Brain microvascular endothelial cell (primary cell): ENCODE results near the gene SLC7A7.
"Not testable (repeated sequence)": the region's sequence is repeated elsewhere in the genome, so short reads cannot be mapped to it uniquely, and the experiment has no call there.

Source experiments
- DNase-seq: peaks from one replicate; pipeline ENCODE4 v3.0.0-alpha.2; 2020
- H3K27ac ChIP-seq: fragments of 250-450 bp; sonication (Bioruptor Pico); 2 replicates; pipeline ENCODE4 v1.5.1; 2020; ENCODE audit warnings: mild to moderate bottlenecking, moderate library complexity
- H3K27me3 ChIP-seq: fragments of 250-450 bp; sonication (Bioruptor Pico); replicated peaks from 2 replicates; pipeline ENCODE4 v1.5.1; 2020; ENCODE audit warnings: mild to moderate bottlenecking
- H3K36me3 ChIP-seq: fragments of 250-450 bp; sonication (Bioruptor Pico); replicated peaks from 2 replicates; pipeline ENCODE4 v1.5.1; 2020; ENCODE audit warnings: mild to moderate bottlenecking
- H3K4me3 ChIP-seq: 2 replicates; pipeline ENCODE4 v1.5.1; 2011; ENCODE audit warnings: low read depth, mild to moderate bottlenecking, control low read depth, low read length, moderate library complexity
- CTCF ChIP-seq: IDR thresholded peaks from 2 replicates; pipeline ENCODE4 v1.5.1; 2011; ENCODE audit warnings: low read depth, mild to moderate bottlenecking, moderate library complexity, low read length, control low read depth, inconsistent platforms; ENCODE audit errors: missing control alignments
- in situ Hi-C: cut with HindIII; loops from 2 replicates; pipeline ENCODE4 v1.10.0; 2017; ENCODE audit warnings: low sequenced_read_pairs, low pct_ligation_motif_present

SLC7A7 gene

GRCh38 chr14:22797017-22797917 is 18.0 kb downstream of the SLC7A7 start:
- TF ChIP-seq CTCF = no peak
- Histone ChIP-seq H3K36me3 (no peaks in the 10 kb centered on the region), H3K4me3 (no peak overlapping the region), H3K27me3 (no peaks in the 10 kb centered on the region), H3K27ac (no peak overlapping the region)
- in situ Hi-C loops = no loop called here
- no peak for DNase-seq

- Histone ChIP-seq H3K27me3 (no peaks in the 10 kb centered on the region), H3K36me3 (no peaks in the 10 kb centered on the region), H3K27ac (no peak overlapping the region), H3K4me3 (no peak overlapping the region)
- DNase-seq = no peak
- no peak for TF ChIP-seq CTCF
- in situ Hi-C loops = no loop called here
These were observed 19.0 kb downstream of the SLC7A7 start for GRCh38 chr14:22796087-22796707.

GRCh38 chr14:22794551-22794951 is 20.7 kb downstream of the SLC7A7 start:
- Histone ChIP-seq H3K4me3 (no peak overlapping the region), H3K36me3 (no peaks in the 10 kb centered on the region), H3K27me3 (no peaks in the 10 kb centered on the region), H3K27ac (no peak overlapping the region)
- no peak for TF ChIP-seq CTCF
- DNase-seq = no peak
- in situ Hi-C loops = no loop called here

- Histone ChIP-seq H3K27ac (no peak overlapping the region), H3K27me3 (no peaks in the 10 kb centered on the region), H3K36me3 (no peaks in the 10 kb centered on the region), H3K4me3 (no peak overlapping the region)
- in situ Hi-C loops = no loop called here
- no peak for TF ChIP-seq CTCF
- DNase-seq = no peak
These were observed 21.3 kb downstream of the SLC7A7 start for GRCh38 chr14:22793976-22794375.

- in situ Hi-C loops, H3K27me3 ChIP-seq, DNase-seq, H3K36me3 ChIP-seq, H3K4me3 ChIP-seq, H3K27ac ChIP-seq: not testable (repeated sequence)
These were observed 21.7 kb downstream of the SLC7A7 start for GRCh38 chr14:22793550-22793949.

- Histone ChIP-seq H3K27me3 (no peaks in the 10 kb centered on the region), H3K4me3 (no peak overlapping the region), H3K36me3 (no peaks in the 10 kb centered on the region), H3K27ac (no peak overlapping the region)
- in situ Hi-C loops = no loop called here
- no peak for DNase-seq
- no peak for TF ChIP-seq CTCF
These were observed 23.1 kb downstream of the SLC7A7 start for GRCh38 chr14:22792158-22792557.
